ENCODE results near the gene MFSD2A.
"Not testable (repeated sequence)": the region's sequence is repeated elsewhere in the genome, so short reads cannot be mapped to it uniquely, and the experiment has no call there.

MFSD2A gene

DNA sequence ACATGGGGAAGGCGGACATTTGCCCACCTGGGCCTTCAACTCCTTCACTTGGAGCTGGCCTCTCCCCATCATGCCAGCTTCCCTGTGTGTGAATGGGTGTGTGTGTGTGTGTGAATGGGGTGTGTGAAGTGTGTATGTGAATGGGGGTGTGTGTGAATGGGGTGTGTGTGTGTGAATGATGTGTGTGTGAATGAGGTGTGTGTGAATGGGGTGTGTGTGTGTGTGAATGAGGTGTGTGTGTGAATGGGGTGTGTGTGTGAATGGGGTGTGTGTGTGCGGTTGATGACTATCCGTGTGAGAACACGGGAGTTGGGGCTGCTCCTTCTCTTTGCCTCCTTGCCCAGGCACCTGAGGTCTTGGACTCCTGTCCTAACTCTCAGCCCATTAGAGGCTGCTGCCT is 9.6 kb downstream of the MFSD2A start:
- DNase-seq = no peak

DNA sequence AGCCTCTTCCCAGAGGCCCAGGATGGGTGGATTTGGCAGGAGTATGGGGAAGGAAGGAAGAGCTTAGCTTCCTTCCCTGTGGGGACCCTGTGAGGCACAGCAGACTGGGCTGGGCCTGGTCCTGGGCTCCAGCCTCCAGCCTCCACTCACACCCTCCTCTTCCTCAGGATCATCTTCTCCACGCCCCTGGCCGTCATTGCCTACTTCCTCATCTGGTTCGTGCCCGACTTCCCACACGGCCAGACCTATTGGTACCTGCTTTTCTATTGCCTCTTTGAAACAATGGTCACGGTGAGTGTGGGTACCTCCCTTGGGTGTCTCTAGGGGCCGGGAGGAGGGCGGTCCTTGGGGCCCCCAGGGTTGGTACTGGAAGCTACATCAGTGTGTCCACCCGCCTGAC is 10.1 kb downstream of the MFSD2A start:
- DNase-seq = no peak

DNA sequence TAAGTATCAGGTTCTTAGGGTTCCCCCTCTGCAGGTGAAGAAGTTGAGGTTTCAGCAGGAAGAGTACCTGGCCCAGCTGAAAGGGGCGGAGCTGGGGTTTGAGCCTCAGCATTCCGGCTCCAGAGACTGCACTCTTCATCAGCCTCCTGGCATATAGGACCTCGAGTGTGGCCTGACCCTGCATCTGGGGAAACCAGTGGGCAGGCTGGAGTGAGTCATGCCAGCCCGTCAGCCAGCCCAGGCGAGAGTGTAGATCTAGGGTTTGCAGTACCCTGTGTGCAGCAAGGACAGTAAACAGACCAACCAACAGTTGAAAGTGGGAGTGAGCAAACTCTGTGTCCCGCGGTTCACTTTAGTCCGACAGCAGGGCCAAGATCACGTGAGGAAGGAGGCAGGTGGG is 14.1 kb downstream of the MFSD2A start:
- no peak for DNase-seq

DNA sequence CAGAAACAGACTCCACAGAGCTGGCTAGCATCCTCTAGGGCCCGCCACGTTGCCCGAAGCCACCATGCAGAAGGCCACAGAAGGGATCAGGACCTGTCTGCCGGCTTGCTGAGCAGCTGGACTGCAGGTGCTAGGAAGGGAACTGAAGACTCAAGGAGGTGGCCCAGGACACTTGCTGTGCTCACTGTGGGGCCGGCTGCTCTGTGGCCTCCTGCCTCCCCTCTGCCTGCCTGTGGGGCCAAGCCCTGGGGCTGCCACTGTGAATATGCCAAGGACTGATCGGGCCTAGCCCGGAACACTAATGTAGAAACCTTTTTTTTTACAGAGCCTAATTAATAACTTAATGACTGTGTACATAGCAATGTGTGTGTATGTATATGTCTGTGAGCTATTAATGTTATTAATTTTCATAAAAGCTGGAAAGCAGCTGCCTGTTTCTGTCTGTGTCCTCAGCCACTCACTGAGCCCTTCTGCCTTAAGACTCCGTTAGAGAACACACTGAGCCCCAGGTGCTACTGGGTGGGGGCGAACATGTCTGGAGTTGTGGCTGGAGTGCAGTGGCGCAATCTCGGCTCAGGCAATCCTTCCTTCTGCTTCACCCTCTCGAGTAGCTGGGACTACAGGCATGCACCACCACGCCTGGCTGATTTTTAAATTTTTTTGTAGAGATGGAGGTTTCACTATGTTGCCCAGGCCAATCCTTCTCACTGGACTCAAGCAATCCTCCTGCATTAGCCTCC is 14.8 kb downstream of the MFSD2A start:
- DNase-seq = no peak

DNA sequence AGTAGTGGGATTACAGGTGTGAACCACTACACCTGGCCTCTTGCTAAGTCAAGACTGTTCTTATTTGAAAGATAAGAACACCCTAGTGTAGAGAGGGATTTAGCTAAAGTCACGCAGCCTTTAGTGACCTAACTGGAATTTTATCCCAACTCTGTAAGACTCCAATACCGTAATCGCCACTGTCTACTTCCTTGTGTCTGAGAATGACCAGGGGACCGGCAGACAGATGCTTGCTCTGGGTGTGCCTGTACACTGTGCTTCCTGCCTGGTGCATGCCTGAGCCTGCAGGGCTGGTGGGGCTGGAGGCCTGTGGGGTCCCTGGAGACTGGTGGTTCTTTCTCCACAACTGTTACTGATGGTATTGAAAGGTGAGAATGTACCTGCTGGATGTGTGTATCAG is 15.3 kb downstream of the MFSD2A start:
- DNase-seq = no peak

DNA sequence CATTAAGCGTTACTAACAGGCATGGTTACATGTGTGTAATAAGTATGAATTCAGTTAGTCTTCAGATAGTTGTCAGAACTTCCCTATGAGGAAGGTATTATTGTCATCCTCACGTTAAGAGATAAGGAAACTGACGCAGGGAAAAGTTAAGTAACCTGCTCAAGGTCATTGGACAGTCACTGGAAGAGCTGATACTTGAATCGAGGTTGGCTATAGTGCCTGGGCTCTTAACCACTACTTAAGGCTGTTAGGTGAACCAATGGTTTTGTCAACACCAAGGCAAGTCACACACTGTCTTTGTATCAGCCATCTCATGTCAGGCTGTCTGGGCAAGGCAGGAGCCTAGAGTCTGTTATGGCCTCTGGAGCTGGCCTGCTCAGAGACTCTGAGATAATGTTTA is 16.2 kb downstream of the MFSD2A start:
- no peak for DNase-seq

DNA sequence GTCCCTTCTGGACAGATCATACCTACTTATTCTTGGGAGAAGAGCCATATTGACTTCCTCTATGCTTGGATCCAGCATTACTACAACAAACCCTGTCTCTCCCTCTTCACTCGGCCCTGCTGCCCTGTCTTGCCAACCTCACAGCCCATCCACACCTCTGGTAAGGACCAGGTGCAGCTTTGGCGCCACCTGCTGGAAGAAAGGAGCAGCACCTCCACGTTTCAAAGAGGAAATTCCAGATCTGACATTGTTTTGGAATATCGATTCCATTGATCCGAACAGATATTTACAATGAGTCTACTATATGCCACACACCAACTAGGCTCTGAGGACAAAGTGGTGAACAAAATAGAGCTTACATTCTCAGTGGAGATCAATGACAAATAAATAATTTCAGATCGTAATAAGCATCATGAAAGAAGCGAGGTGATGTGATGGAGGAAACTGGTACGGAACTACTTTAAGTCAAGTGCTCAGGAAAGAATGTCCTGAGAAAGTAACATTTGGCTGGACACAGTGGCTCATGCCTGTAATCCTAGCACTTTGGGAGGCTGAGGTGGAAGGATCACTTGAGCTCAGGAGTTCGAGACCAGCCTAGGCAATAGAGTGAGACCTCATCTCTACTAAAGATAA is 18.7 kb downstream of the MFSD2A start:
- peak in 42 of 56 donors; percentile 8 to 87 (median 44) for DNase-seq

DNA sequence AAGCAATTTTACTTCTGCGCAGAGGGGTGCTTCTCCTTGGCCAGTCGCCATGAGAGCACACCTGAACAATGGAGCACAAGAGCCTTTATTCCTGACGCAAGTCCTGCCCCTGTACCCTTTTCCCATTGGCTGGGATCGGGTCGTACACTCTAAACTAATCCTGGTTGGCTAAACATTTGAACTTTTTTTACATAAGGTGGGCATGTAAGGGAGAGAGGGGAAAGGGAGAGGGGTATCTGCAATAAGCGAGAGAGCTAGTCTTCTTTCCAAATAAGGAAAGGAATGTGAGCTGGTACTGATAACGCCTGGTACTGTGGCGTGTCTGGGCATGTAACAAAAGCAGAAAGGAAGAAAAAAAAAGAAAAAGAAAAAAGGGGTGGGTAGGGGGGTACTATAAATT is 21.8 kb downstream of the MFSD2A start:
- DNase-seq = no peak

DNA sequence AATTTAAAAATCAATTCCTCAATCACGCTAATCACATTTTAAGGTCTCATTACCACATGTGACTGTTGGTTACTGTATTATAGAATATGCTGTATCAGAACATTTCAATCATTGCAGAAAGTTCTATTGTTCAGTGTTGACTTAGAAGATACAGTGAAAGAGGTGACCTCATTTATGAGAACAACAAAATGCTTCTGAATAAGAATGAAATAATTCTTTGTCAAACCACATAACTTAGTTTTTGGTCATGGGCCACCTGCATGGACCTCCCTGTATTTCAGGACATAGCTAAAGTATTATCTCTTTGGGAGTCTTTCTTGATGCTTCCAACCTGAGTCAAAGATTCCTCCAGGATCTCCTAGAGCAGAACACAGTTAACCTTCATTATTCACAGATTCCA is 22.3 kb downstream of the MFSD2A start:
- DNase-seq = no peak

DNA sequence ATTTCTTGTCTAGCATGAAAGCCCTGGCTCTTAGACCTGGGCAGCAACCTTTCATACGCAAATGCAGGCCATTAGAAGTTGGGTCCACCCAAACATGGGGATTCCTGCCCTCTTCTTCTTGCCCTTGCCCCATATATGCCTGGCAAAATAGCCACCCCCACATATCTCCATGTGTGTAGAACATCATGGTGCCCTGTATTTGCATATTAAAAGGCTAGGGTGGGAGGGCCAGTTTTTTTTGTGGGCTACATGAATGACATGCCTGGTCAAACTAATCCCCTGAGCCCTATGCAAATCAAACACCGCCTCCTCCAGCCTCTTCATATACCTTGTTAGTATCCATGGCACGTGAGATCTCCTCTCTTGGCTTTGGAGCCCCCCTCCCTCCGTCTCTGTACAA is 24.7 kb downstream of the MFSD2A start:
- no peak for DNase-seq

DNA sequence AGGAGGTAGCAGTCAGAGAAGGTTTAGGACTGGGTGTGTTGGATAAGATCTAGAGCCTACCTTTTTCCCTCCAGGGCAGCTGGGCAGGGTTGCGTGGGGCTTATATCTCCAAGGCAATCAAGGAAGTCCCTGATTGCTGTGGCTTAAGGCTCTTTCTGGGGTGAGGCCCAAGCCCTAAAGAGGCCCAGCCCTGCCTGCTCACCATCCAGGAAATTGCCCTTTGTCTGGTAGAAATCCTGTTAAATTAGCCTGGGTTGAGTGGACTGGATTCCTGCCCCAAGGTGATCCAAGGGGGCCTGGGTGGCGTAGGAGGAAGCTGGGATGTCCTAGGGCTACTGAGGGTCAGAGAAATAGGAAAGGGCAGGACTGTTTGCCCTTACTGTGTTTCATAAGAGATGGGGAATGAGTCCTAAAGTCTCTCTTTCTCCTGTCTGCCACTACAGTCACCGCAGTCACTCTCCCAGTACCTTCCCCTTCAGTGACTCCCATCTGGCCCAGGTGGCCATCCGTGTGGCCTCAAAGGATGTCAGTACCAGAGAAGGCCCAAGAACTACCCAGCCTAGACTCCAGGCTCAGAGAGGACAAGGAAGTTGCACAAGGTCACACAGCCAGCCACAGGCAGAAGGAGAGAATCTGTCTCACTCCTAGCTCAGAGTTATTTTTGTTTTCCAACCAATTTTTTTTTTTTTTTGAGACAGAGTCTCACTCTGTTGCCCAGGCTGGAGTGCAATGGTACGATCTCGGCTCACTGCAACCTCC is 25.8 kb downstream of the MFSD2A start:
- DNase-seq = no peak

DNA sequence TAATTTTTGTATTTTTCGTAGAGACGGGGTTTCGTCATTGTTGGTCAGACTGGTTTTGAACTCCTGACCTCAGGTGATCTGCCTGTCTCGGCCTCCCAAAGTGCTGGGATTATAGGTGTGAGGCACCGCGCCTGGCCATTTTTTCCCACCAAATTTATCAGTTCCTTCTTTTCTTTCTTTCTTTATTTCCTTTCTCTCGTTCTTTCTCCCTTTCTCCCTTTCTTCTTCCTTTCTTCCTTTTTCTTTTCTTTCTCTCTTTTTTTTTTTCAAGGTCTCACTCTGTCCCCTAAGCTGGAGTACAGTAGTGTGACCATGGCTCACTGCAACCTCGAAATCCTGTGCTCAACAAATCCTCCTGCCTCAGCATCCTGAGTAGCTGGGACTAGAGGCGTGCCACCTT is 26.4 kb downstream of the MFSD2A start:
- DNase-seq = no peak

DNA sequence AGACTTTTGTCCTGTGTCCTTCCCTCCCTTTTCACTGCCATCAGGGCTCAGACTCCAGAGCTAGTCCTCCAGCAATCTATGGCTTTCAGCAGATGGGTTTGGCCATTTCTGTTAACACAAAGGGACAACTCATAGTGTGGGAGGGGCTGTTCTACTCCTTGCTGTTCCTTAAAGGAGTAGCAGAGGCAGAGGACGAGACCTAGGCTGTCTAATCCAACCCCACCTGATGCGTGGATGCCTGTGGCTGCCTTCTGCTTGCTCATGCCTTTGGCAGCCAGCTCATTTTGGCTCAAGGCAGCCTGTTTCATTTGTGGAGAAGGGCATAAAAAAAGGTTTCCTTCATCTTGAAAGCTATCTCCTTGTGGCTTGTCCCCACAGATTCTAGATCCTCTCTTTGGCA is 27.0 kb downstream of the MFSD2A start:
- DNase-seq = no peak

DNA sequence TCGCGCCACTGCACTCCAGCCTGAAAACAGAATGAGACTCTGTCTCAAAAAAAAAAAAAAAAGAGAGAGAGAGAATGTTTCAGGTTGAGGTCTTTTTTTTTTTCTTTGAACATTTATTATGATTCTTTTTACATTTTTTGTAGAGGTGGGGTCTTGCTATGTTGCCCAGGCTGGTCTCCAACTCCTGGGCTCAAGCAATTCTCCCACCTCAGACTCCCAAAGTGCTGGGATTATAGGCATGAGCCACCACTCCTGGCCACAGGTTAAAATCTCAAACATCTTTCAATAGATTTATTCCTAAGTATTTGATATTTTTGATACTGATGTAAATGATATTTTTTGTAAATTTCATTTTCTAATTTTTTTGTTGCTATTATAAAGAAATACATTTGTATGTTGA is 29.5 kb downstream of the MFSD2A start:
- not testable (repeated sequence) for DNase-seq

DNA sequence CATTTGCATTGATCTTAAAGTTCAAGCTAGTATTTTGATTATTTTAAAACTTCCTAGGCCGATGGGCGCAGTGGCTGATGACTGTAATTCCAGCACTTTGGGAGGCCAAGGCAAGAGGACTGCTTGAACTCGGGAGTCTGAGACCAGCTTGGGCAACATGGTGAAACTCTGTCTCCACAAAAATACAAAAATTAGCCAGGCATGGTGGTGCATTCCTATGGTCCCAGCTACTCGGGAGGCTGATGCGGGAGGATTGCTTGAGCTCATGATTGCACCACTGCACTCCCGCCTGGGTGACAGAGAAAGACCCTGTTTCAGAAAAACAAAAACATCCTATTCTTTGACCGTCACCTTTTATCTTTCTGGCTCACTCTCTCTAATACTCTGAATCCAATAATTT is 30.0 kb downstream of the MFSD2A start:
- no peak for DNase-seq

DNA sequence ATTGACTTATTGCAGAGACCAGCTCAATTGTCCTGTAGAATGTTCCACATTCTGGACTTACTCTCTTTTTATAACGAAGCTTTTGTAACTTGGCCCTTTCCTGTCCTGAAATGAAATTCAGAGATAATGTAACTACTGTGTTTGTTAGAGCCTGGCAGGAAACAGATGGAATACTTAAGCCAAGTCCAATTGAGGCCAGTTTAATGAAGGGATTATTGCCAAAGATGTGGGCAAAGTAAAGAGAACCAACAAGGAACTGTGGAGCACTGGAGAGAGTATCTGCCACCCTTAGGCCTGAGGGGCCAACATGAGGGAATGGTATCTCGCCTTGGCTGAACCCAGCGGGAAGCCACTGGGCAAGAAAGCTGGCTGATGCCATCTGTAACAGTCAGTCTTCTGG is 32.9 kb downstream of the MFSD2A start:
- peak in 1 of 56 donors; percentile 1 for DNase-seq

DNA sequence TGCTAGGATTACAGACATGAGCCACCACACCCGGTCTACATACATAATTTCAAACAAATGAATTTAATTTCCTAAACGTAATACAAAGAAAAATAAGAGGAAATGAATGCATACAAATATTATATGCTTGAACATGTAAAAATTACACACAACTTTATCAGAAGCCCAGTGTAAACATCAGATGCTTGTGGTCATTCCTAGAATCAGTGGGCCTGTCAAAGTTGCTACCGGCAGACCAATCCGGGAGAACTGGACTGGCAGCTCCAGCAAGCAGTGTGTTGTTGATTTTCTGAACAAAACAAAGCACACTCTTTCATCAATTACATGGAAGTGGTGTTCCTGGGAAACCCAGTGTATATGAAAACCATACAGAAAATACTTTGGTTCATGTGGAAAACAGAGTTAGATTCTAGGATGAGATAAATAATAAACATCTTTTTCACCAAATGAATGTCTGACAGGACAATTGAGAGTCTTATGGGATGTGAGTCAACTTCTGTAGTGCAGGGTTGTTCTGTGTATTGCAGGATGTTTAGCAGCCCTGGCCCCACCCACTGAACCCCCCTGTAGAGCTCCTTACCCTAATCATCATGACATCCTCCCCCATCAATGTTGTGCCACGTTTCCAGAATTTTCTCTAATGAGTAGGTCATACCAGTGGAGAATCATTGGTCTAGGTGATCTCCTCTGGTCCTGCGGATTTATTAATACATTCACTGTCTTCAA is 33.8 kb downstream of the MFSD2A start:
- no peak for DNase-seq

DNA sequence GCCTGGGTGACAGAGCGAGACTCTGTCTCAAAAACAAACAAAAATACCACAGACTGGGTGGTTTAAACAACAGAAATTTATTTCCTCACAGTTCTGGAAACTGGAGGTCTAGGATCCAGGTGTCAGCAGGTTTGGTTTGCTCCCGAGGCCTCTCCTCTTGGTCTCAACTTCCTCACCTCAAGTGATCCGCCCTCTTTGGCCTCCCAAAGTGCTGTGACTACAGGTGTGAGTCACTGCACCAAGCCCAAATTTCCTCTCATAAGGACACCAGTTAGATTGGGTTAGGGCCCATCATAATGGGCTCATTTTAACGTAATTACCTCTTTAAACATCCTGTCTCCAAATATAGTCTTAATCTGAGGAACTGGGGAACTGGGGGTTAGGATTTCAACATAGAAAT is 35.5 kb downstream of the MFSD2A start:
- no peak for DNase-seq

DNA sequence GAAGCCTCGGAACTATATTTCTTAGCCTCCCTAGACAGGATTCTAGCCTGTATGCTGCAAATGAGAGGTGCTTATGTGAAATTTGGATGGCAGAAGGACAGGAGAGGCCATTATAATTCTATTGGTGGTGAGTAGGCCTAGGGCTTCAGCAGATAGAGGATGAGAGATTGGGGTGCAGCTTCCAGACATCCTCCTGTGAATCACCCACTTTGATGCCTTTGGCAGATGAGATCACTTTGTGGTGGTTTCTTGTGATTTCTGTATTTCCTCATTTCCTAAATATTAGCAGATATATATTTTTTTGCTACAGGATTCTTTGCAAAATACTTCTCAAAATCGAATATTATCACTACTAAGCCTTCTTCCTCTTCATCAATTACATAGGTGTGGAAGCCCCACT is 37.3 kb downstream of the MFSD2A start:
- DNase-seq = no peak

DNA sequence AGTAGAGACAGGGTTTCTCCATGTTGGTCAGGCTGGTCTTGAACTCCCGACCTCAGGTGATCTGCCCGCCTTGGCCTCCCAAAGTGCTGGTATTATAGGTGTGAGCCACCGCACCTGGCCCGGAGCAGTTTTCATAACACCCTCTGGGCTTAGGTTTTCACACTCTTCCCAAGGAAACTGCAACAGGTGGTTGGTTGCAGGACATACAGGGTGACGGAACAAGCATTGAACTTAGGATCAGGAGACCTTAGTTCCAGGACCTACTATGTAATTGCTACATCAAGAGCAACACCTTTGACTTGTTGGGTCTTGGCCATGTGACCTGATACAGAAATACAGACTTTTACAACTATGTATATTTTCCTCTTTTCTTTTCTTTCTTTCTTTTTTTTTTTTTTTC is 37.9 kb downstream of the MFSD2A start:
- DNase-seq = no peak

DNA sequence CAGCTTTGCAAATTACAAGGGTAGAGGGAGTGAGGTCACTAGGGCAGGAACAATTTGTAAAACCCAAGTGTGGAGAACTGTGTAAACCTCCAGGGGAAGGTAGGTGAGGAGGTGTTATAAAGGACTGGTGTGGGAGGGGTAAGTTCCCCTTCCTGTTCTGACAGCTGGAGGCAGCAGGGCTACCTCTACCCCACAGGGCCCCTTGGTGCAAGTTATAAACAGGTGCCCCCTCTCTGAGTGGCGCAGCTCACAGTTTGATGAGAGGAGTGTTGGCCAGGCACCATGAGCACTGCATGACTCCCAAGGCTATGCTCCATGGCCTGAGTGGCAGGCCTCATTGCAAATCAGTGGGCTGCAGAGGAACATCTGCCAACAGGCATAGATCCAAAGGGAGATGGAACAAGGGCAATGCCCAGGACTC is 41.0 kb downstream of the MFSD2A start:
- DNase-seq = no peak

DNA sequence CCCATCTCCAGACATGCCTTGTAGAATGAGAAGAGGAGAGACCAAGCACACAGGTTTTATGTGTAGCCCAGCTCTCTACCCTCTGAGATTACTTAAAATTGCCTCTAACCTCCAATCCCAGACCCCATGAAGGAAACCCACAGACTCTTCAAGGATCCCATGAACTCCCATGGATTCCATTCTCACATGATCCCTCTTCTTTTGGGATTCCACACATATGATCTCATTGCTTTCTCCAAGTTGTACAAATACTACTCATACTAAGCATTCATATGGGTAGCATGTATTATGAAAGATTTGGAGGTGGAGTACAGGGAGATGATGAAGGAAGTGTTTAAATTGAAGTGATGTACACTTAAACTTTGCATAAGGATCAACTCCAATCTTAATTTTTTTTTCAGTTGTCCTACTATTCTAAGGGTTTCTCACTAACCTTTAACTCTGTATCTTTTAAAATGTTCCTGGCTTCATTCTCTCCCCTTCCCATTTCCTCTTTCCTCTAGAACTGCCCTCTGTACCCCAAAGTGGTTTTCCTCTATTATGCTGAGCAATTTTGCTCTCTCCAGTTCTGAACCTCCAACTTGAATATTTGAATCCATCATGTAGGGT is 41.6 kb downstream of the MFSD2A start:
- no peak for DNase-seq

Data from amygdala (tissue), 56 donors.